ENCODE measurements around the gene PI4K2A.
"Not testable (repeated sequence)": the region's sequence is repeated elsewhere in the genome, so short reads cannot be mapped to it uniquely, and the experiment has no call there.

Gene PI4K2A

GRCh38 chr10:97642471-97643159, 2.1 kb downstream of the PI4K2A start:
- H3K27me3 Mint-ChIP-seq; H3K36me3 Mint-ChIP-seq; DNase-seq (ENCODE audit: low spot score in 2 of 2); ATAC-seq (ENCODE audit: low read depth); H3K9me3 Mint-ChIP-seq: not testable (repeated sequence)
- Mint-ChIP-seq H3K4me1 (peaks cover 17% of the 10 kb centered on the region), H3K4me3 (peak overlapping the region; percentile 67), H3K27ac (peak overlapping the region; percentile 38)

GRCh38 chr10:97643441-97643985, 3.0 kb downstream of the PI4K2A start:
- Mint-ChIP-seq H3K27me3 (no peaks in the 10 kb centered on the region), H3K4me1 (peaks cover 21% of the 10 kb centered on the region), H3K4me3 (peak overlapping the region; percentile 29), H3K36me3 (peaks cover 9% of the 10 kb centered on the region), H3K27ac (peak overlapping the region; percentile 38), H3K9me3 (no peaks in the 10 kb centered on the region)
- DNase-seq (ENCODE audit: low spot score in 2 of 2) = no peak
- no peak for ATAC-seq (ENCODE audit: low read depth)

GRCh38 chr10:97644936-97645335, 4.5 kb downstream of the PI4K2A start:
- H3K4me3 Mint-ChIP-seq = no peak overlapping the region
- DNase-seq (ENCODE audit: low spot score in 2 of 2) = no peak
- no peaks in the 10 kb centered on the region for H3K27me3 Mint-ChIP-seq
- peaks cover 9% of the 10 kb centered on the region for H3K36me3 Mint-ChIP-seq
- no peaks in the 10 kb centered on the region for H3K9me3 Mint-ChIP-seq
- H3K4me1 Mint-ChIP-seq = peaks cover 28% of the 10 kb centered on the region
- H3K27ac Mint-ChIP-seq = no peak overlapping the region
- ATAC-seq (ENCODE audit: low read depth) = no peak

DNA sequence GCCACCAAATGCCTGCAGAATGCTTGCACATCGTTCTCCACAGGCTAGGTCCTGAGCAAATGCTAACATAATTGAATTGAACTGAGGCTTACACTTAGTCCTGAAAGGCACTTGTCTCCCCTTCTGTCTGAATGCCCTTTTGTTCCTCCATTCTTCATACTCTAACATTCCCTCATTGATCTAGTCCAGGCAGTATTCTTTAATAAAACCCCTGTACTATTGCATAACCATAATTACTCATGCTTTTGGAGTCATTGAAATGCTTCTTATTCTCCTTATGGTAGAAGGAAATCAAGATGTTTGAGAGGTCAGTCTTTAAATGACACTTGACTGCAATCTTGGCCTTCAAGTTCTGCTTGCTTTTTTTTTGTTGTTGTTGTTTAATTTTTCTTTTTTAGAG, 7.1 kb downstream of the PI4K2A start:
- ATAC-seq (ENCODE audit: low read depth) (no peak), DNase-seq (ENCODE audit: low spot score in 2 of 2) (no peak)
- Mint-ChIP-seq H3K4me3 (no peak overlapping the region), H3K27me3 (no peaks in the 10 kb centered on the region), H3K36me3 (peaks cover 16% of the 10 kb centered on the region), H3K4me1 (peaks cover 20% of the 10 kb centered on the region), H3K9me3 (no peaks in the 10 kb centered on the region), H3K27ac (peak overlapping the region; percentile 4)

GRCh38 chr10:97648562-97649404, 8.3 kb downstream of the PI4K2A start:
- Mint-ChIP-seq H3K9me3 (no peaks in the 10 kb centered on the region), H3K4me3 (peak overlapping the region; percentile 62), H3K27ac (peak overlapping the region; percentile 91), H3K27me3 (no peaks in the 10 kb centered on the region), H3K4me1 (peaks cover 13% of the 10 kb centered on the region), H3K36me3 (peaks cover 20% of the 10 kb centered on the region)
- ATAC-seq (ENCODE audit: low read depth) (peak; percentile 98), DNase-seq (ENCODE audit: low spot score in 2 of 2) (peak; percentile 27 to 41)

DNA sequence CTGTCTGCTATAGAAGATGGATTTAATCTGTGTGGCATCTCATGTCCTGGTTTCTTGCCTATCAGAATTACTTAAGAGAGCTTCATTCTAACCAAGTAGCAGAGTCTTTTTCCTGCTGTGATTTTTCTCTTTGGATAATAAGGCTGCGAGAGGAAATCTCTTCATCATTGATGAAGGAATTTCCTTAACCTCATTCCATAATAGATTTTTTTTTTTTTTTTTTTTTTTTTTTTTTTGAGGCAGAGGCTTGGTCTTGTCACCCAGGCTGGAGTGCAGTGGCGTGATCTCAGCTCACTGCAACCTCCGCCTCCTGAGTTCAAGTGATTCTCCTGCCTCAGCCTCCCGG, 8.9 kb downstream of the PI4K2A start:
- not testable (repeated sequence) for ATAC-seq (ENCODE audit: low read depth); DNase-seq (ENCODE audit: low spot score in 2 of 2); H3K27me3 Mint-ChIP-seq; H3K4me3 Mint-ChIP-seq; H3K9me3 Mint-ChIP-seq
- Mint-ChIP-seq H3K36me3 (peaks cover 23% of the 10 kb centered on the region), H3K4me1 (peaks cover 13% of the 10 kb centered on the region), H3K27ac (peak overlapping the region; percentile 91)

DNA sequence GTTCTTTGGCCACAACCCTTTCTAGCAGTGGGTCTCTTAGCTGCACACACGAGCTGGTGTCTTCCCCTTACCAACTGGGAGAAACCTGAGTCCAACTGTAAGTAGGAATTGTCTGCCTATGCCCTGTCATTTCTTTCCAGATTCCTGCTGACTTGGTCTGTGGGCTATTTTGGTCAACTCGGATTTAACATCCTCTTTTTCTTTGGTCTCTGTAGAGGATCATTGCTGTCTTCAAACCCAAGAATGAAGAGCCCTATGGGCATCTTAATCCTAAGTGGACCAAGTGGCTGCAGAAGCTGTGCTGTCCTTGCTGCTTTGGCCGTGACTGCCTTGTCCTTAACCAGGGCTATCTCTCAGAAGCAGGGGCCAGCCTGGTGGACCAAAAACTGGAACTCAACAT, 10.3 kb downstream of the PI4K2A start:
- Mint-ChIP-seq H3K27ac (no peak overlapping the region), H3K9me3 (no peaks in the 10 kb centered on the region), H3K4me3 (no peak overlapping the region), H3K36me3 (peaks cover 18% of the 10 kb centered on the region), H3K4me1 (peaks cover 13% of the 10 kb centered on the region), H3K27me3 (no peaks in the 10 kb centered on the region)
- no peak for ATAC-seq (ENCODE audit: low read depth)
- no peak for DNase-seq (ENCODE audit: low spot score in 2 of 2)

DNA sequence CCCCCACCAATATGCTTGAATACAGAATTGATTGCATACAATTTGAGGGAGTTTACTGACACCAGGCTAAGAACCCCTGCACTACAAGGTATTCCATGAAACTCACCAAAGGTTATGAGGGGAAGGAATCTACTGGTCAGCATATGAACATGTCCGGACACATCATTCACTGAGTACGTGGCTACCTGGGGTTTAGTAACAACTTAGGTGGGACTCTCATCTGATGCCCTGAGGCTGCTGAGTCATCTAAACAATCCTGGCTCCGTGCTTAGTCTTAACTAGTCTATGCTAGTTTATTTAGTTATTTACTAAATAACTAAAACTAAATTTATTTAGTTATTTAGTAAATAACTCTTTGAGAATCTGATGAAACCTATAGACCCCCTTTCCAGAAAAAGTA, 11.3 kb downstream of the PI4K2A start:
- no peak overlapping the region for H3K4me3 Mint-ChIP-seq
- no peak for DNase-seq (ENCODE audit: low spot score in 2 of 2)
- H3K36me3 Mint-ChIP-seq = peaks cover 23% of the 10 kb centered on the region
- no peak for ATAC-seq (ENCODE audit: low read depth)
- no peaks in the 10 kb centered on the region for H3K9me3 Mint-ChIP-seq
- H3K27me3 Mint-ChIP-seq = no peaks in the 10 kb centered on the region
- peaks cover 13% of the 10 kb centered on the region for H3K4me1 Mint-ChIP-seq
- H3K27ac Mint-ChIP-seq = peak overlapping the region; percentile 53

DNA sequence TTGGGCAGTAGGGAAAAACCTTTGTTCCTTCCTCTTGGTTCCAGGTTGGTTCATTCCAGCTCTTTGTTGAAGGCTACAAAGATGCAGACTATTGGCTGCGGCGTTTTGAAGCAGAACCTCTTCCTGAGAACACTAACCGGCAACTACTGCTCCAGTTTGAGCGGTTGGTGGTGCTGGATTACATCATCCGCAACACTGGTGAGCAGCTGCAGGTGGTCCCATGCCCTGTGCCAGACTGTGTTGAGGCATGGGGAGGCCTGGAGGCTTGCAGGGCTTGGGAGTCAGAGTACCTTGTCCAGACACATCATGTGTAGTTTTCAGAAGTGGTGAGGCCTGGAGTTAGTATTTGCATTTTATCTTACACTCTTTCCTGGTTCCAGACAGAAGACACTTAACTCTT, 16.3 kb downstream of the PI4K2A start:
- Mint-ChIP-seq H3K4me1 (peaks cover 2% of the 10 kb centered on the region), H3K36me3 (peaks cover 28% of the 10 kb centered on the region), H3K9me3 (no peaks in the 10 kb centered on the region), H3K4me3 (no peak overlapping the region), H3K27ac (no peak overlapping the region), H3K27me3 (no peaks in the 10 kb centered on the region)
- DNase-seq (ENCODE audit: low spot score in 2 of 2) (no peak), ATAC-seq (ENCODE audit: low read depth) (no peak)

GRCh38 chr10:97659589-97659988, 19.1 kb downstream of the PI4K2A start:
- Mint-ChIP-seq H3K27me3 (no peaks in the 10 kb centered on the region), H3K9me3 (no peaks in the 10 kb centered on the region), H3K27ac (no peak overlapping the region), H3K4me3 (no peak overlapping the region), H3K36me3 (peaks cover 31% of the 10 kb centered on the region), H3K4me1 (peaks cover 2% of the 10 kb centered on the region)
- no peak for DNase-seq (ENCODE audit: low spot score in 2 of 2)
- ATAC-seq (ENCODE audit: low read depth) = no peak

- no peak overlapping the region for H3K27ac Mint-ChIP-seq
- H3K27me3 Mint-ChIP-seq = no peaks in the 10 kb centered on the region
- ATAC-seq (ENCODE audit: low read depth) (no peak), DNase-seq (ENCODE audit: low spot score in 2 of 2) (no peak)
- H3K4me3 Mint-ChIP-seq = no peak overlapping the region
- peaks cover 25% of the 10 kb centered on the region for H3K36me3 Mint-ChIP-seq
- H3K9me3 Mint-ChIP-seq = no peaks in the 10 kb centered on the region
- H3K4me1 Mint-ChIP-seq = no peaks in the 10 kb centered on the region
Measured at GRCh38 chr10:97664282-97664850, 23.9 kb downstream of the PI4K2A start.

GRCh38 chr10:97666992-97667391, 26.5 kb downstream of the PI4K2A start:
- no peak for ATAC-seq (ENCODE audit: low read depth)
- no peaks in the 10 kb centered on the region for H3K4me1 Mint-ChIP-seq
- peaks cover 32% of the 10 kb centered on the region for H3K36me3 Mint-ChIP-seq
- no peaks in the 10 kb centered on the region for H3K27me3 Mint-ChIP-seq
- H3K9me3 Mint-ChIP-seq = no peaks in the 10 kb centered on the region
- DNase-seq (ENCODE audit: low spot score in 2 of 2) = no peak
- no peak overlapping the region for H3K27ac Mint-ChIP-seq
- H3K4me3 Mint-ChIP-seq = no peak overlapping the region

DNA sequence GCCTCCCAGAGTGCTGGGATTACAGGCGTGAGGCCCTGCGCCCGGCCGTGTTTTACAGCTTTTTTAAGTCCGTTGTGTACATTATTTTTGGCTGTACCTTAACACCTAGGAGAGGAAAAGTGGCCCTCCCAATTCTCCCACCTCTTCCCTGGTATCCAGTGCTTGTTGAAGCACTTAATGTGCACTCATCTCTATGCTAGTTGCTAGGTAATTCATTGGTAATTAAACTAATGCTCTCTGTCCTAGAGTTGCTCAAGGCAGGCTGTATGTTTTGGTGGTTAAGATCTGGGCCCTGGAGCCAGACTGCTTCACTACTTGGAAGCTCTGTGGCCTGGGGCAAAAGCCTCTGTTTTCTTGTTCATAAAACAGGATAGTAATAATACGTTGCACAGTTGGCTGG, 27.0 kb downstream of the PI4K2A start:
- no peak overlapping the region for H3K27ac Mint-ChIP-seq
- ATAC-seq (ENCODE audit: low read depth) (no peak), DNase-seq (ENCODE audit: low spot score in 2 of 2) (no peak)
- no peaks in the 10 kb centered on the region for H3K27me3 Mint-ChIP-seq
- no peaks in the 10 kb centered on the region for H3K4me1 Mint-ChIP-seq
- no peaks in the 10 kb centered on the region for H3K9me3 Mint-ChIP-seq
- H3K36me3 Mint-ChIP-seq = peaks cover 29% of the 10 kb centered on the region
- no peak overlapping the region for H3K4me3 Mint-ChIP-seq

DNA sequence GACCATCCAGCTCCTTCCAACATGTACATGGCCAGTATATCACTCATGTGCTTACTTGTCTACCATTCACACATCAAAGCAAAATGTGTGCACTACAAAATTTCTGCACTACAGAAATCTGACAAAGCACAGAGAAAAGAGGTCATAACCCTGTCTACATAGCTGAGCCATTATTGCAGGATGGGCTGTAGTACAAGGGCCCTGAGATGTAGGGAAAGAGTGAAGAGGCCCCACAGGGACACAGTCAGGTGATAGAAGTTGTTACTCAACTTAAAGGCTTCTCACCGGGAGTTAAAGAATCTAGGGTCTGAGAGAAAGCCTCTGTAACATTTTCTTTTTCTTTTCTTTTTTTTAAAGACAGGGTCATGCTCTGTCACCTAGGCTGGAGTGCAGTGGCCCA, 29.1 kb downstream of the PI4K2A start:
- no peak for ATAC-seq (ENCODE audit: low read depth)
- DNase-seq (ENCODE audit: low spot score in 2 of 2) = no peak
- Mint-ChIP-seq H3K27me3 (no peaks in the 10 kb centered on the region), H3K27ac (no peak overlapping the region), H3K4me1 (no peaks in the 10 kb centered on the region), H3K9me3 (no peaks in the 10 kb centered on the region), H3K36me3 (peaks cover 26% of the 10 kb centered on the region), H3K4me3 (no peak overlapping the region)
